Activated CD4-positive, alpha-beta T cell treated with anti-CD3 and anti-CD28 coated beads, Interleukin-2, amount 50 U/mL, for 48 hours (primary cell): ENCODE results near the gene LMAN1.
A peak's percentile ranks its signal among the peaks of the same experiment; 100 is the strongest.

ENCODE experiments used
- DNase-seq, 2 experiments: peaks; one replicate each; pipeline ENCODE4 v3.0.0-alpha.2; 2020

LMAN1 gene, protein sequence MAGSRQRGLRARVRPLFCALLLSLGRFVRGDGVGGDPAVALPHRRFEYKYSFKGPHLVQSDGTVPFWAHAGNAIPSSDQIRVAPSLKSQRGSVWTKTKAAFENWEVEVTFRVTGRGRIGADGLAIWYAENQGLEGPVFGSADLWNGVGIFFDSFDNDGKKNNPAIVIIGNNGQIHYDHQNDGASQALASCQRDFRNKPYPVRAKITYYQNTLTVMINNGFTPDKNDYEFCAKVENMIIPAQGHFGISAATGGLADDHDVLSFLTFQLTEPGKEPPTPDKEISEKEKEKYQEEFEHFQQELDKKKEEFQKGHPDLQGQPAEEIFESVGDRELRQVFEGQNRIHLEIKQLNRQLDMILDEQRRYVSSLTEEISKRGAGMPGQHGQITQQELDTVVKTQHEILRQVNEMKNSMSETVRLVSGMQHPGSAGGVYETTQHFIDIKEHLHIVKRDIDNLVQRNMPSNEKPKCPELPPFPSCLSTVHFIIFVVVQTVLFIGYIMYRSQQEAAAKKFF

GRCh38 chr18:59358712-59359575, at the start of gene LMAN1:
Gene LMAN1 (minus strand): TSS chr18:59359265. CDS start chr18:59359244, 21 bp downstream.
- peak; percentile 94 to 95 for DNase-seq

DNA sequence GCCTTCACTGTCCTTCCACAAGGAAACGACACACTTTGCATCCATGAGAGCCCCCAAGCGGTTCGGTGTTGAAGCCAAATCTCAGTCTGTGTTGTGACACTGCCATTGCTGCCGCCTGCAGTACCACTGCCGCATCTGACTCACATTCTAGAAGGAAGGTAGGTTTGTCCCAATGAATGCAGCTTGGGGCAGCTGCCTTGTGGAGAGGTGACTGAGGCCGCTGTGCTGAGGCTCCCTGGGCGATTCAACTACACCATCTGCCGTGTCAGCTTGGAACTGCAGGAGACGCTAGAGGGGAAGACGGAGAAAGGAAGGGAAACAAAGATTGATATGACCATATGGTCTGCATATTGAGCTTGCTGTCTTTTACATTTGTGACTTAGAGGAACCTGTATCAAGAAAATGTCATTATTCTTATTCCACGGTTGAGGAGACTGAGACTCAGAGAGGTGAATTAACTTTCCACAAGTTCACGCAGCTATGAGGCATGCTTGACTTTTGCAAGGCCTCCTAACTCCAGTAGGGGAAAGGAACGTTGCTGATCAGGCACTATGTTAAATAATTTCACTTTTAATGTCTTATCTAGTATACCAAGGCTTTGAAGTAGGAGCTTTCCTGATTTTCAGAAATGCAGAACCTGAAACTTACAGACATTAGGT, 43.5 kb upstream of the LMAN1 start:
- DNase-seq = peak; percentile 78 to 81

DNA sequence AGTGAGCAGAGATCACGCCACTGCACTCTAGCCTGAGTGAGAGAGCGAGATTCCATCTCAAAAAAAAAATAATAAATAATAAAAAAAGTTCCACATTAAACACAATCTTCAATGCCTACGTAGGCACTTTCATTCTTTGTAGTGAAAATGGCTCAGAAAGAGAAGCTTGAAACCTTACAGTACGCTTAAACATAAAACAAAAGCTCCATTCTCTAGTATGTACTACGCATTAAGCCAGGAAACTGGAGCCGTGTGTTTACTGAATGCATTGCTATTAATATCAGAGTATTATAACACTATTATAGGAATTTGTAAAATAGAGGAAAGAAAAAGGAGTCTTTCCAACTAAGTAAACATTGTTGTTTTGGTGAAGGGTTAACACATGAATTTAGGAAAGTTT, 41.3 kb upstream of the LMAN1 start:
- DNase-seq = no peak

GRCh38 chr18:59395226-59396175, 36.4 kb upstream of the LMAN1 start:
- no peak for DNase-seq

GRCh38 chr18:59393381-59393780, 34.3 kb upstream of the LMAN1 start:
- no peak for DNase-seq

DNA sequence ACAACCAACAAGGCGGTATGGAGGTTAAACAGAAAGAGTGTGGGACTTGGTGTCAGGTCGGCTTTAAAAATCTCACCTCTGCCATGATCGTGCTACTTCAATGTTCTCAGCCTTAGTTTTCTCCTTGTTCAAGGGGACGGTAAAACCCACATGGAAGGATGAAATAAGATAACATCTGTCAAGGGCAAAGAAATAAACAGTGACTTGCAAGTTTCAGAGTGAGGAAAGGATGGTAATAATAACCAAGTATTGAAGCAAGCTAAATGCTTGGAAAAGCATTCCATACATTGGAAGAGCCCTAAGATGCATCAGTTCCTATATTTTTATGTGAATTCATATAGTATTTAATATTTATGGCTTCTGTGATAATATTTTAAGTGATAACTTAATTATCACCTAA, 29.8 kb upstream of the LMAN1 start:
- DNase-seq = no peak

- no peak for DNase-seq
Measured at GRCh38 chr18:59387687-59388565, 28.9 kb upstream of the LMAN1 start.

- DNase-seq = no peak
Measured at GRCh38 chr18:59386909-59387686, 28.0 kb upstream of the LMAN1 start.

- no peak for DNase-seq
Measured at GRCh38 chr18:59385191-59385590, 26.1 kb upstream of the LMAN1 start.

- DNase-seq = no peak
Measured at GRCh38 chr18:59383851-59384250, 24.8 kb upstream of the LMAN1 start.

DNA sequence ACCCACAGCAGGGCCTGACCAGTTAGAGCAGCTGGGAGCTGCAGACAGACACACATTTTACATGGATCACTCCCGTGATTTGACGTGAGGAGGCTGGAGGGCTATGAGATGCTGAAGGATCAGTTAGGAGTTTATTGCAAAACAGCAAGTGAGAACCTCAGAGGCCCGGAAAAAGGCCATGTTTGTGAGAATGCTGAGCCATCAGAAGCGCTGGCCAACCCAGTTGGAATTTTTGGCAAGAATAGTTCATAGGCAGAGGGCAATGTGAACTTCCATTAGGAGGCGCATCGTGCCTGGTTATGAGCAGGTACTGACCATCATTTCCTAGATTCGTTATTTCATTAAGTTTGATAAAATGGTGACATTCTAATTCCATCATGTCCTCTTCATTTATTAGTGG, 23.3 kb upstream of the LMAN1 start:
- no peak for DNase-seq

GRCh38 chr18:59381949-59382348, 22.9 kb upstream of the LMAN1 start:
- DNase-seq = no peak

DNA sequence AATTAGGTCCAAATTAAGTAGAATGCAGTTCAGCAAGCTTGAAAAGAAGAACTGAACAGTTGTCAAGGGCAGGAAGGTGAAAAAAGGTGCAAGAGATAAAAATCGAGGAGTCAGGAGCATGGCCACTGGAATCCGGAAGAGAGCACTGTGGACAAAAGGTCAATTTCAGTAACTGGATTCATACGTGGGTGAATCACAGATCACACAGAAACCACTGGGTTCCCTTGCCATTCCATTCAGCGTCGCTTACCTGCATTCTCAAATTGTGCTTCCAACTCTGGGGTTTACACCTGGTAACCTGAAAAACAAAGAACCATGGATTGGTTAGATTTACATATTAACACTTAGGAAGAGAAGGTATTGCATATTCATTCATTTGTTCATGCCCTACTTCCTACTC, 21.6 kb upstream of the LMAN1 start:
- no peak for DNase-seq

- no peak for DNase-seq
Measured at GRCh38 chr18:59379772-59380522, 20.9 kb upstream of the LMAN1 start.

GRCh38 chr18:59377613-59378337, 18.7 kb upstream of the LMAN1 start:
- no peak for DNase-seq

GRCh38 chr18:59376351-59376935, 17.4 kb upstream of the LMAN1 start:
- DNase-seq = no peak

DNA sequence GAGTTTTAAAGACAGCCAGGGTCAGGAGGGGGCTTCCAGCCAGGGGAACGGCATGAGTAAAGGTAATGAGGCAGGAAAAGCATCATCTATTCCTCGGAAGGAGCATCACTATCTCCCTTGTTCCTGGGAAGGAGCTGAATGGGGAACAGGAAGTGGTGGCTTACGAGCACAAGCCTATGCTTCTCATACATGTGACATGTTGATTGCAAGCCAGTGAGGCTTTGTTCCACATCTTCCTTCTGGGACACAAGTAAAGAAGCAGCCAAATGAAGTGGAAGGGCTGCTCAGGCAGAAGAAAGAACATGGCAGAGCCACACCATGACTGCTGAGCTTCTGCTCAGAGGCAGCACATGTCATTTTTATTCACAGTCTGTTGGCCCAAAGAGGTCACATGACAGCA, 15.1 kb upstream of the LMAN1 start:
- no peak for DNase-seq

DNA sequence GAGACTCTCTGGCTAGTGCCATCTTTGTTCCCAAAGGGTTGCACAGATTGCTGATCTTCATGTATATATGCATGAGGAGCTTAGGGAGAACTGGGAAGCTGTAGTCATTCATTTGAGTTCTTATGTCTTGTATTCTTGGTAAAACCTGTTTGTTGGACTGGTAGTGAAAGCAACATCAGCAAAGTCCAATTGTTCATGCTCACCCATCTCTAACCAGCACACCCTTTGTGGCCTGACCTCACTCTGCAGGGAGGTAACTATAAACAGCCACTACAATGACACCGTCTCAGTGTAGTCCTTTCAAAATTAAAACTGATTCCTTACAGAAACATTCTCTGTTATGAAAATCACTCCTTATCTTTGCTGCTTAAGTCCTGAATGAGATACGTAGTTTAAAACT, 13.9 kb upstream of the LMAN1 start:
- no peak for DNase-seq
